GM12878 (cell line): ENCODE measurements around the gene DCAF15. TPM values are rescaled to one million over a fixed set of nuclear protein-coding genes. Genes with fewer than 3 reads are reported as not detected.

Source experiments
- ATAC-seq: fragments of 200-7000 bp; cut with Tn5 transposase; 3 replicates; pipeline ENCODE4 v1.9.1; 2020; ENCODE audit warnings: mild to moderate bottlenecking, moderate library complexity
- BruUV-seq: library from RNA; stranded (reverse); fragments of 400-500 nt; replicated peaks from 2 replicates; lab custom pipeline; 2021; lab: Mats Ljungman, UMichigan
- CTCF ChIA-PET: fragments of 300-600 bp; sonication (Branson Sonifier 250); formaldehyde crosslinking; extraction: SDS; loops from one replicate; lab custom pipeline; 2021; ENCODE audit warnings: inconsistent platforms; lab: Yijun Ruan, JAX
- POLR2A ChIA-PET: fragments of 350-600 bp; formaldehyde crosslinking; extraction: SDS; loops from one replicate; lab custom pipeline; 2021; ENCODE audit warnings: inconsistent platforms; lab: Charles Lee
- RAD21 ChIA-PET: fragments of 300-600 bp; sonication (Branson Sonifier 250); formaldehyde crosslinking; loops from one replicate; lab custom pipeline; 2023; ENCODE audit warnings: antibody characterized with exemption; ENCODE audit not compliant: unreplicated experiment; lab: Charles Lee
- SMC1A ChIA-PET: fragments of 300-600 bp; sonication (Branson Sonifier 250); formaldehyde crosslinking; loops from one replicate; lab custom pipeline; 2023; ENCODE audit not compliant: unreplicated experiment, uncharacterized antibody; lab: Charles Lee
- DNase-seq: peaks from one replicate; pipeline ENCODE4 v3.0.0-alpha.2; 2011; ENCODE audit warnings: low read depth, low spot score
- FAIRE-seq: peaks from 3 replicates; lab custom pipeline; 2011; peaks lifted over from hg19 to GRCh38; lab: Jason Lieb, UNC
- H2AFZ ChIP-seq: 2 replicates; pipeline ENCODE4 v1.6.0; 2011; ENCODE audit warnings: low read depth, low read length, control low read depth; ENCODE audit not compliant: control insufficient read depth
- H3K27ac ChIP-seq: 2 replicates; pipeline ENCODE4 v1.5.1; 2011; ENCODE audit warnings: control low read depth; ENCODE audit not compliant: control insufficient read depth, insufficient read depth
- H3K27me3 ChIP-seq, 2 experiments: replicated peaks in 1 of 2; 2 replicates each; pipeline versions ENCODE4 v1.6.0 to v1.6.1; 2011; ENCODE audit warnings: low read length in 1 of 2; ENCODE audit not compliant: control insufficient read depth in 2 of 2, insufficient read depth in 2 of 2
- H3K36me3 ChIP-seq, 2 experiments: 2 replicates each; pipeline ENCODE4 v1.5.1; 2011; ENCODE audit warnings: low read length in 1 of 2; ENCODE audit not compliant: control insufficient read depth in 2 of 2, insufficient read depth in 2 of 2
- H3K4me1 ChIP-seq: 2 replicates; pipeline ENCODE4 v1.6.1; 2011; ENCODE audit warnings: mild to moderate bottlenecking, low read length, moderate library complexity, mixed read lengths; ENCODE audit not compliant: control insufficient read depth, insufficient read depth
- H3K4me2 ChIP-seq: 2 replicates; pipeline ENCODE4 v1.6.0; 2011; ENCODE audit warnings: control low read depth; ENCODE audit not compliant: control insufficient read depth, insufficient read depth
- H3K4me3 ChIP-seq: fragments of 200-600 bp; sonication (generic); 2 replicates; pipeline ENCODE4 v1.5.1; 2016
- H3K79me2 ChIP-seq: 2 replicates; pipeline ENCODE4 v1.6.0; 2011; ENCODE audit warnings: low read length; ENCODE audit not compliant: control insufficient read depth, insufficient read depth
- H3K9ac ChIP-seq: 2 replicates; pipeline ENCODE4 v1.8.0; 2011; ENCODE audit warnings: low read length, control low read depth, mixed read lengths; ENCODE audit not compliant: control insufficient read depth, insufficient read depth
- H3K9me3 ChIP-seq: replicated peaks from 3 replicates; pipeline ENCODE4 v1.5.1; 2011; ENCODE audit warnings: mild to moderate bottlenecking, low read length; ENCODE audit not compliant: control insufficient read depth, insufficient read depth
- H4K20me1 ChIP-seq: 2 replicates; pipeline ENCODE4 v1.6.0; 2011; ENCODE audit not compliant: control insufficient read depth, insufficient read depth
- CUX1 ChIP-seq: IDR thresholded peaks from 2 replicates; pipeline ENCODE4 v1.6.1; 2012; ENCODE audit warnings: improper control_type of control experiment, low read depth, low read length; ENCODE audit not compliant: insufficient replicate concordance
- POLR2A ChIP-seq: IDR thresholded peaks from 2 replicates; pipeline ENCODE4 v1.6.1; 2011; ENCODE audit warnings: low read depth, mild to moderate bottlenecking, low read length
- WGBS: methylation state at CpG from one replicate; pipeline ENCODE4 v1.1.6; 2016; ENCODE audit warnings: low lambda C conversion rate; ENCODE audit not compliant: insufficient replicate concordance, insufficient coverage; ENCODE audit errors: missing lambda C conversion rate; 5-methylcytosine and 5-hydroxymethylcytosine counted together
- in situ Hi-C: fragments of 300-500 bp; cut with MboI; formaldehyde crosslinking; loops from 9 replicates; pipeline ENCODE4 v1.14.3; 2018; ENCODE audit warnings: mixed read lengths
- intact Hi-C: fragments of 100-400 bp; cut with micrococcal nuclease; formaldehyde crosslinking; loops from one replicate; pipeline ENCODE4 v1.14.2; 2022; ENCODE audit not compliant: unreplicated experiment
- polyA plus RNA-seq, 11 experiments: library from polyadenylated mRNA; depleted of rRNA in 4 of 11; unstranded in 6 of 11; stranded (reverse) in 5 of 11; fragments of >200 nt; fragmentation: Nextera tagmentation in 4 of 11; fragmentation: Illumina TruSeq in 1 of 11; extraction: Ambion mirVana in 4 of 11; extraction: Trizol in 1 of 11; gene quantifications; 1 replicate in 1 of 11; 2 replicates in 10 of 11; pipeline versions ENCODE4 v1.2.1 to v1.2.3, GENCODE V29; 2011 to 2016; ENCODE audit warnings: inconsistent platforms in 2 of 11, missing spikeins in 2 of 11, low read depth in 1 of 11
- total RNA-seq, 4 experiments: library from RNA; depleted of rRNA in 3 of 4; stranded (reverse); fragments of >200 nt in 3 of 4; fragmentation: Illumina TruSeq in 1 of 4; extraction: Trizol in 1 of 4; gene quantifications; 2 replicates each; pipeline versions ENCODE4 v1.2.1 to v1.2.3, GENCODE V29; 2013 to 2021

DCAF15 gene
- total and polyA plus RNA-seq, 10 of the 15 experiments (the other 5 are each of a cell fraction or from before 2014, with no cell fraction given), result 0.16 to 63.4 (median 26.6) TPM

- no peak for ATAC-seq
- H3K4me1 ChIP-seq, result no peaks in the 10 kb centered on the region
- H3K9me3 ChIP-seq, result no peaks in the 10 kb centered on the region
- no peak overlapping the region for H2AFZ ChIP-seq
- no peak for FAIRE-seq
- no peak overlapping the region for H3K4me2 ChIP-seq
- 91% methylated on average over 42 of the region's 42 CpGs for WGBS
- no peaks in the 10 kb centered on the region for H3K79me2 ChIP-seq
- TF ChIP-seq CUX1, result no peak
- 0 out of 2 replicates have a peak, but pooled peaks have one; percentile 38 for TF ChIP-seq POLR2A
- TF ChIP-seq, all 136 proteins: peak for 1
- in situ Hi-C loops, result no loop called here
- Histone ChIP-seq H3K36me3 (no peaks in the 10 kb centered on the region; a peak in 1 of 4 replicates), H4K20me1 (no peaks in the 10 kb centered on the region), H3K9ac (no peak overlapping the region), H3K4me3 (no peak overlapping the region), H3K27me3 (no peaks in the 10 kb centered on the region; a peak in 1 of 4 replicates), H3K27ac (no peak overlapping the region)
- ChIA-PET POLR2A (interaction anchor here (0.5 to 0.6 kb wide), 2 partner anchors 90 to 752 kb away, joined by 3 to 4 read pairs; no protein-coding TSS in a partner anchor), RAD21 (interaction anchor here (1.4 kb wide), 1 partner anchor 71 kb away, joined by 3 read pairs; no protein-coding TSS in a partner anchor), SMC1A (interaction anchor here (1.3 to 1.5 kb wide), 2 partner anchors 30 to 114 kb away, joined by 3 read pairs; no protein-coding TSS in a partner anchor), CTCF (interaction anchor here (1.2 kb wide), 1 partner anchor 12 kb away, joined by 3 read pairs; no protein-coding TSS in a partner anchor)
- no TSS peak for BruUV-seq
- intact Hi-C loops, result no loop called here
- DNase-seq, result no peak
Observed at GRCh38 chr19:13932911-13933393, 19.4 kb upstream of the DCAF15 start.
